HepG2 (cell line): ENCODE results near the gene PCDH7. TPM values are rescaled to one million over a fixed set of nuclear protein-coding genes. Genes with fewer than 3 reads are reported as not detected.

Source experiments
- ATAC-seq: fragments of 200-7000 bp; cut with Tn5 transposase; 3 replicates; pipeline ENCODE4 v1.9.1; 2020; ENCODE audit warnings: mild to moderate bottlenecking, moderate library complexity
- BruUV-seq: library from RNA; stranded (reverse); fragments of 400-500 nt; replicated peaks from 2 replicates; lab custom pipeline; 2021; lab: Mats Ljungman, UMichigan
- CTCF ChIA-PET: fragments of 300-600 bp; formaldehyde crosslinking; extraction: SDS; loops from one replicate; lab custom pipeline; 2021; ENCODE audit warnings: low total read pairs, inconsistent platforms, low intra/inter-chr PET ratio; lab: Yijun Ruan, JAX
- POLR2A ChIA-PET: fragments of 350-600 bp; sonication (Branson Sonifier 250); formaldehyde crosslinking; loops from one replicate; lab custom pipeline; 2020; ENCODE audit warnings: antibody characterized with exemption, inconsistent platforms; lab: Yijun Ruan, JAX
- DNase-seq: peaks from one replicate; pipeline ENCODE4 v3.0.0-alpha.2; 2015; ENCODE audit warnings: low spot score
- FAIRE-seq: peaks from 3 replicates; lab custom pipeline; 2011; peaks lifted over from hg19 to GRCh38; lab: Jason Lieb, UNC
- H2AFZ ChIP-seq: one replicate; pipeline ENCODE4 v1.6.1; 2011; ENCODE audit warnings: low read length, inconsistent platforms
- H3K27ac ChIP-seq: fragments of 300-600 bp; 3 replicates; pipeline ENCODE4 v1.8.0; 2011; ENCODE audit warnings: mixed run types, mild to moderate bottlenecking, mixed read lengths, low read length, inconsistent platforms; ENCODE audit not compliant: insufficient read depth; ENCODE audit errors: extremely low read length
- H3K27me3 ChIP-seq, 2 experiments: fragments of 200-600 bp in 1 of 2; 2 replicates in 1 of 2; 3 replicates in 1 of 2; pipeline versions ENCODE4 v1.6.0 to v1.8.0; 2011; ENCODE audit warnings: low read length in 2 of 2, mild to moderate bottlenecking in 2 of 2, moderate library complexity in 2 of 2, inconsistent platforms in 1 of 2; ENCODE audit not compliant: insufficient read depth in 2 of 2, control insufficient read depth in 1 of 2
- H3K36me3 ChIP-seq, 2 experiments: fragments of 200-600 bp in 1 of 2; replicated peaks in 1 of 2; 2 replicates in 1 of 2; 3 replicates in 1 of 2; pipeline versions ENCODE4 v1.5.1 to v1.8.0; 2011; ENCODE audit warnings: low read length in 2 of 2, inconsistent platforms in 1 of 2; ENCODE audit not compliant: insufficient read depth in 2 of 2, control insufficient read depth in 1 of 2
- H3K4me1 ChIP-seq: 2 replicates; pipeline ENCODE4 v1.5.1; 2012; ENCODE audit warnings: low read length, inconsistent platforms; ENCODE audit not compliant: insufficient read depth
- H3K4me2 ChIP-seq: 2 replicates; pipeline ENCODE4 v1.6.0; 2011; ENCODE audit warnings: low read depth, low read length, inconsistent platforms
- H3K4me3 ChIP-seq, 3 experiments: fragments of 200-600 bp in 1 of 3; sonication (generic), shearing (Covaris generic) in 1 of 3; replicated peaks in 1 of 3; 2 replicates each; pipeline ENCODE4 v1.5.1; 2011 to 2016; ENCODE audit warnings: low read length in 3 of 3, inconsistent platforms in 2 of 3, low read depth in 2 of 3, mild to moderate bottlenecking in 2 of 3, control low read depth in 1 of 3, mixed read lengths in 1 of 3; ENCODE audit not compliant: insufficient read depth in 1 of 3
- H3K79me2 ChIP-seq: one replicate; pipeline ENCODE4 v1.6.1; 2011; ENCODE audit warnings: low read length, inconsistent platforms; ENCODE audit not compliant: insufficient read depth
- H3K9ac ChIP-seq: 2 replicates; pipeline ENCODE4 v1.6.0; 2011; ENCODE audit warnings: mild to moderate bottlenecking, low read depth, low read length, inconsistent platforms; ENCODE audit not compliant: insufficient read depth
- H3K9me3 ChIP-seq: 2 replicates; pipeline ENCODE4 v1.5.1; 2012; ENCODE audit warnings: mild to moderate bottlenecking, low read length
- H4K20me1 ChIP-seq: 2 replicates; pipeline ENCODE4 v1.6.0; 2011; ENCODE audit warnings: inconsistent platforms, mild to moderate bottlenecking, low read length, moderate library complexity; ENCODE audit not compliant: insufficient read depth
- EZH2 ChIP-seq: conservative IDR thresholded peaks from 2 replicates; pipeline ENCODE4 v1.6.1; 2012; ENCODE audit warnings: mild to moderate bottlenecking, low read depth, low read length, moderate library complexity
- HNRNPUL1 ChIP-seq: fragments of 200-400 bp; formaldehyde crosslinking; IDR thresholded peaks from 2 replicates; pipeline ENCODE4 v1.6.1; 2017; ENCODE audit warnings: low read depth, mild to moderate bottlenecking, low read length, moderate library complexity
- PCBP1 ChIP-seq: fragments of 200-400 bp; formaldehyde crosslinking; IDR thresholded peaks from 2 replicates; pipeline ENCODE4 v1.6.1; 2017; ENCODE audit warnings: mild to moderate bottlenecking, low read depth, low read length, borderline replicate concordance
- PHF5A ChIP-seq: IDR thresholded peaks from one replicate; pipeline ENCODE4 v1.6.1; 2018; ENCODE audit warnings: low read depth, missing genetic modification reagents; ENCODE audit not compliant: unreplicated experiment
- STAT5B ChIP-seq: sonication (generic); formaldehyde crosslinking; IDR thresholded peaks from 2 replicates; pipeline ENCODE4 v1.4.0; 2020; ENCODE audit warnings: missing genetic modification reagents
- ZNF460 ChIP-seq: sonication (generic); formaldehyde crosslinking; IDR thresholded peaks from 2 replicates; pipeline ENCODE4 v1.5.1; 2020; ENCODE audit warnings: missing genetic modification reagents, mild to moderate bottlenecking, borderline replicate concordance
- ZNF792 ChIP-seq: IDR thresholded peaks from 2 replicates; pipeline ENCODE4 v1.6.1; 2016
- WGBS: methylation state at CpG from one replicate; pipeline ENCODE4 v1.1.6; 2017; ENCODE audit warnings: low lambda C conversion rate; 5-methylcytosine and 5-hydroxymethylcytosine counted together
- in situ Hi-C: cut with HindIII; loops from 2 replicates; pipeline ENCODE4 v1.10.0; 2017; ENCODE audit warnings: low pct_unique_long_range_greater_than_20kb; ENCODE audit not compliant: extremely low pct_ligation_motif_present
- intact Hi-C: fragments of 100-400 bp; cut with micrococcal nuclease; formaldehyde crosslinking; loops from one replicate; pipeline ENCODE4 v1.10.0; 2022; ENCODE audit not compliant: unreplicated experiment
- polyA plus RNA-seq, 8 experiments: library from polyadenylated mRNA; depleted of rRNA in 3 of 8; stranded (reverse) in 7 of 8; unstranded in 1 of 8; fragments of >200 nt; fragmentation: Illumina TruSeq in 4 of 8; extraction: Trizol in 4 of 8; gene quantifications; 2 replicates each; pipeline versions ENCODE4 v1.2.1 to v1.2.3, GENCODE V29; 2011 to 2016; ENCODE audit warnings: low read depth in 4 of 8, missing spikeins in 1 of 8, mixed read lengths in 1 of 8; ENCODE audit not compliant: insufficient read depth in 1 of 8
- total RNA-seq, 5 experiments: library from RNA; depleted of rRNA; stranded (reverse); fragments of >200 nt; fragmentation: Illumina TruSeq; extraction: Trizol; gene quantifications; 2 replicates each; pipeline ENCODE4 v1.2.3, GENCODE V29; 2016; ENCODE audit warnings: low read depth in 1 of 5
- TF ChIP-seq, protein P1 (sequence below): sonication (generic); formaldehyde crosslinking; IDR thresholded peaks from 2 replicates; pipeline ENCODE4 v1.5.0; 2020; ENCODE audit warnings: mild to moderate bottlenecking, missing genetic modification reagents, moderate library complexity
- TF ChIP-seq, protein P2 (sequence below): fragments of 450-650 bp; IDR thresholded peaks from 2 replicates; pipeline ENCODE4 v1.6.1; 2017; ENCODE audit warnings: mild to moderate bottlenecking
- TF ChIP-seq, protein P3 (sequence below): sonication (generic); formaldehyde crosslinking; IDR thresholded peaks from 2 replicates; pipeline ENCODE4 v1.4.0; 2020; ENCODE audit warnings: missing genetic modification reagents
- TF ChIP-seq, protein P4 (sequence below): sonication (generic); formaldehyde crosslinking; IDR thresholded peaks from 2 replicates; pipeline ENCODE4 v1.4.0; 2020; ENCODE audit warnings: mild to moderate bottlenecking, missing genetic modification reagents

The PCDH7 gene
- total and polyA plus RNA-seq, 2 of the 13 experiments (the other 11 are each of a cell fraction or from before 2014, with no cell fraction given) = not detected

DNA sequence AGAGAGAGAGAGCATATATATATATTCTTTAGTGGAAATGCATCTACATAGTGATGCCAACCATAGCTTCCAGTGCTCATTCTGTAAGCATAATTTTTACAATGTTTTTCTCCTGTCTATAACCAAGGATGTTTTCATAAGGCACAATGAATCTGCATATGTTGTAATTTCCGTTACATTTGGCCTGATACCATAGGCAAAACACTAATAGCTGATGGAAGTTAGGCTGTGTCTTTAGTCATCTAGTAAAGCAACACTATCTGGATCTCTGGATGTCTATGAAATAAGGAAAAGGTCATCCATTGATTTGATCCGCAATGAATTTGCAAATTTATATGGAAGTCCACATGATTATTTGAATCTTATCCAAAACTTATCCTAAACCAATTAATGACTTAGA lies 8.1 kb downstream of the PCDH7 start (continued):
- TF ChIP-seq, protein P1, sequence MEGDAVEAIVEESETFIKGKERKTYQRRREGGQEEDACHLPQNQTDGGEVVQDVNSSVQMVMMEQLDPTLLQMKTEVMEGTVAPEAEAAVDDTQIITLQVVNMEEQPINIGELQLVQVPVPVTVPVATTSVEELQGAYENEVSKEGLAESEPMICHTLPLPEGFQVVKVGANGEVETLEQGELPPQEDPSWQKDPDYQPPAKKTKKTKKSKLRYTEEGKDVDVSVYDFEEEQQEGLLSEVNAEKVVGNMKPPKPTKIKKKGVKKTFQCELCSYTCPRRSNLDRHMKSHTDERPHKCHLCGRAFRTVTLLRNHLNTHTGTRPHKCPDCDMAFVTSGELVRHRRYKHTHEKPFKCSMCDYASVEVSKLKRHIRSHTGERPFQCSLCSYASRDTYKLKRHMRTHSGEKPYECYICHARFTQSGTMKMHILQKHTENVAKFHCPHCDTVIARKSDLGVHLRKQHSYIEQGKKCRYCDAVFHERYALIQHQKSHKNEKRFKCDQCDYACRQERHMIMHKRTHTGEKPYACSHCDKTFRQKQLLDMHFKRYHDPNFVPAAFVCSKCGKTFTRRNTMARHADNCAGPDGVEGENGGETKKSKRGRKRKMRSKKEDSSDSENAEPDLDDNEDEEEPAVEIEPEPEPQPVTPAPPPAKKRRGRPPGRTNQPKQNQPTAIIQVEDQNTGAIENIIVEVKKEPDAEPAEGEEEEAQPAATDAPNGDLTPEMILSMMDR = no peak
- no peak for TF ChIP-seq HNRNPUL1
- TF ChIP-seq ZNF792 (CRISPR knock-in tag) = no peak
- TF ChIP-seq EZH2 = no peak

DNA sequence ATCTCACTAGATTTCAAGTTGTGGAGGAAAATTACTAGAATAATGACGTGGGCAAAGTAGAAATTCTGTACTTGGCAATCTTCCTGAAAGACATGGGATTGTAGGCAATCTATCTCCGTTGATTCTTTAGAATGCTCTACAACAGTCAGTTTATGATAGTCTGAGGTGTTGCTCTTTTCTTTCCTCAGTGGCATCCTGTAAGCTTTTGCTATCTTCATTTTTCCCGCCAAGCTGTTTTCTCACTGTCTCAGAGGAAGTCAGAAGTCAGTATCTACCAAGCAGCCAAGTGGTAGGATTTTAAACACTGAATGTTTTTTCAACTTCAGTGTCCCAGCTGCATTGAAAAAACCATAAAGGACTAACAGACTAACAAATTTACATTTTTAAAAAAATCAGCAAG lies 23.7 kb downstream of the PCDH7 start:
- no TSS peak for BruUV-seq
- CTCF ChIA-PET = no interaction called here
- no peak overlapping the region for H3K9ac ChIP-seq
- no peaks in the 10 kb centered on the region for H3K79me2 ChIP-seq
- in situ Hi-C loops (no loop called here), intact Hi-C loops (no loop called here)
- H3K4me2 ChIP-seq = no peak overlapping the region
- POLR2A ChIA-PET = no interaction called here
- no peaks in the 10 kb centered on the region for H3K4me1 ChIP-seq
- no peak overlapping the region for H3K4me3 ChIP-seq
- H3K27me3 ChIP-seq = no peaks in the 10 kb centered on the region
- no peak for ATAC-seq
- no peak for DNase-seq
- FAIRE-seq = no peak
- no peaks in the 10 kb centered on the region for H3K36me3 ChIP-seq
- 0% methylated on average over 3 of the region's 3 CpGs for WGBS
- H2AFZ ChIP-seq = no peak overlapping the region
- H4K20me1 ChIP-seq = no peaks in the 10 kb centered on the region
- no peaks in the 10 kb centered on the region for H3K9me3 ChIP-seq
- no peak overlapping the region for H3K27ac ChIP-seq
- TF ChIP-seq PHF5A (CRISPR knock-in tag) (no peak), PCBP1 (no peak), ZNF460 (CRISPR knock-in tag) (no peak), STAT5B (no peak)
- TF ChIP-seq, protein P2, sequence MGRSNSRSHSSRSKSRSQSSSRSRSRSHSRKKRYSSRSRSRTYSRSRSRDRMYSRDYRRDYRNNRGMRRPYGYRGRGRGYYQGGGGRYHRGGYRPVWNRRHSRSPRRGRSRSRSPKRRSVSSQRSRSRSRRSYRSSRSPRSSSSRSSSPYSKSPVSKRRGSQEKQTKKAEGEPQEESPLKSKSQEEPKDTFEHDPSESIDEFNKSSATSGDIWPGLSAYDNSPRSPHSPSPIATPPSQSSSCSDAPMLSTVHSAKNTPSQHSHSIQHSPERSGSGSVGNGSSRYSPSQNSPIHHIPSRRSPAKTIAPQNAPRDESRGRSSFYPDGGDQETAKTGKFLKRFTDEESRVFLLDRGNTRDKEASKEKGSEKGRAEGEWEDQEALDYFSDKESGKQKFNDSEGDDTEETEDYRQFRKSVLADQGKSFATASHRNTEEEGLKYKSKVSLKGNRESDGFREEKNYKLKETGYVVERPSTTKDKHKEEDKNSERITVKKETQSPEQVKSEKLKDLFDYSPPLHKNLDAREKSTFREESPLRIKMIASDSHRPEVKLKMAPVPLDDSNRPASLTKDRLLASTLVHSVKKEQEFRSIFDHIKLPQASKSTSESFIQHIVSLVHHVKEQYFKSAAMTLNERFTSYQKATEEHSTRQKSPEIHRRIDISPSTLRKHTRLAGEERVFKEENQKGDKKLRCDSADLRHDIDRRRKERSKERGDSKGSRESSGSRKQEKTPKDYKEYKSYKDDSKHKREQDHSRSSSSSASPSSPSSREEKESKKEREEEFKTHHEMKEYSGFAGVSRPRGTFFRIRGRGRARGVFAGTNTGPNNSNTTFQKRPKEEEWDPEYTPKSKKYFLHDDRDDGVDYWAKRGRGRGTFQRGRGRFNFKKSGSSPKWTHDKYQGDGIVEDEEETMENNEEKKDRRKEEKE = no peak
- TF ChIP-seq, protein P3, sequence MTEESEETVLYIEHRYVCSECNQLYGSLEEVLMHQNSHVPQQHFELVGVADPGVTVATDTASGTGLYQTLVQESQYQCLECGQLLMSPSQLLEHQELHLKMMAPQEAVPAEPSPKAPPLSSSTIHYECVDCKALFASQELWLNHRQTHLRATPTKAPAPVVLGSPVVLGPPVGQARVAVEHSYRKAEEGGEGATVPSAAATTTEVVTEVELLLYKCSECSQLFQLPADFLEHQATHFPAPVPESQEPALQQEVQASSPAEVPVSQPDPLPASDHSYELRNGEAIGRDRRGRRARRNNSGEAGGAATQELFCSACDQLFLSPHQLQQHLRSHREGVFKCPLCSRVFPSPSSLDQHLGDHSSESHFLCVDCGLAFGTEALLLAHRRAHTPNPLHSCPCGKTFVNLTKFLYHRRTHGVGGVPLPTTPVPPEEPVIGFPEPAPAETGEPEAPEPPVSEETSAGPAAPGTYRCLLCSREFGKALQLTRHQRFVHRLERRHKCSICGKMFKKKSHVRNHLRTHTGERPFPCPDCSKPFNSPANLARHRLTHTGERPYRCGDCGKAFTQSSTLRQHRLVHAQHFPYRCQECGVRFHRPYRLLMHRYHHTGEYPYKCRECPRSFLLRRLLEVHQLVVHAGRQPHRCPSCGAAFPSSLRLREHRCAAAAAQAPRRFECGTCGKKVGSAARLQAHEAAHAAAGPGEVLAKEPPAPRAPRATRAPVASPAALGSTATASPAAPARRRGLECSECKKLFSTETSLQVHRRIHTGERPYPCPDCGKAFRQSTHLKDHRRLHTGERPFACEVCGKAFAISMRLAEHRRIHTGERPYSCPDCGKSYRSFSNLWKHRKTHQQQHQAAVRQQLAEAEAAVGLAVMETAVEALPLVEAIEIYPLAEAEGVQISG (CRISPR knock-in tag) = no peak
- TF ChIP-seq, protein P4, sequence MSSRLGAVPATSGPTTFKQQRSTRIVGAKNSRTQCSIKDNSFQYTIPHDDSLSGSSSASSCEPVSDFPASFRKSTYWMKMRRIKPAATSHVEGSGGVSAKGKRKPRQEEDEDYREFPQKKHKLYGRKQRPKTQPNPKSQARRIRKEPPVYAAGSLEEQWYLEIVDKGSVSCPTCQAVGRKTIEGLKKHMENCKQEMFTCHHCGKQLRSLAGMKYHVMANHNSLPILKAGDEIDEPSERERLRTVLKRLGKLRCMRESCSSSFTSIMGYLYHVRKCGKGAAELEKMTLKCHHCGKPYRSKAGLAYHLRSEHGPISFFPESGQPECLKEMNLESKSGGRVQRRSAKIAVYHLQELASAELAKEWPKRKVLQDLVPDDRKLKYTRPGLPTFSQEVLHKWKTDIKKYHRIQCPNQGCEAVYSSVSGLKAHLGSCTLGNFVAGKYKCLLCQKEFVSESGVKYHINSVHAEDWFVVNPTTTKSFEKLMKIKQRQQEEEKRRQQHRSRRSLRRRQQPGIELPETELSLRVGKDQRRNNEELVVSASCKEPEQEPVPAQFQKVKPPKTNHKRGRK (CRISPR knock-in tag) = no peak
